Measurements from ENCODE around the gene SRP14. TPM values are rescaled to one million over a fixed set of nuclear protein-coding genes. Genes with fewer than 3 reads are reported as not detected.

SRP14 gene
- total RNA-seq, 1 donor from 2014 or later = 320 TPM

GRCh38 chr15:39990706-39991105 is 48.3 kb downstream of the SRP14 start:
- Histone ChIP-seq H2AFZ (ENCODE audit: low read depth, low read length) (no peak overlapping the region), H4K20me1 (ENCODE audit: insufficient read depth, low read length) (no peaks in the 10 kb centered on the region), H3K36me3 (ENCODE audit: insufficient read depth, low read length) (peaks cover 66% of the 10 kb centered on the region), H3K9ac (ENCODE audit: low read length) (no peak overlapping the region), H3K4me3 (ENCODE audit: insufficient read depth, low read depth, low read length) (no peak overlapping the region), H3K27me3 (ENCODE audit: insufficient read depth, low read length) (no peaks in the 10 kb centered on the region), H3K9me3 (ENCODE audit: insufficient read depth, low read depth, low read length) (no peaks in the 10 kb centered on the region), H3K4me2 (ENCODE audit: low read length) (no peak overlapping the region), H3K4me1 (ENCODE audit: insufficient read depth, low read length) (no peaks in the 10 kb centered on the region), H3K79me2 (ENCODE audit: insufficient read depth, low read length) (no peaks in the 10 kb centered on the region), H3K27ac (ENCODE audit: low read depth, low read length) (no peak overlapping the region)
- no peaks in the 10 kb centered on the region for H3K27me3 Mint-ChIP-seq (ENCODE audit: low read depth, unreplicated experiment)
- H3K9me3 Mint-ChIP-seq (ENCODE audit: unreplicated experiment) = no peaks in the 10 kb centered on the region
- no peak for TF ChIP-seq EZH2 (IDR thresholded peaks at IDR 0.05; ENCODE audit: insufficient read depth, low read length)
- no peak for TF ChIP-seq CTCF (IDR thresholded peaks at IDR 0.05; ENCODE audit: insufficient read depth, low read depth, low read length)
- H3K27ac Mint-ChIP-seq (ENCODE audit: unreplicated experiment) = no peak overlapping the region
- H3K36me3 Mint-ChIP-seq (ENCODE audit: low read depth, unreplicated experiment) = peaks cover 28% of the 10 kb centered on the region
- FAIRE-seq (no peak), DNase-seq (ENCODE audit: low read depth) (no peak)
- no peak overlapping the region for H3K4me3 Mint-ChIP-seq (ENCODE audit: unreplicated experiment)
- H3K4me1 Mint-ChIP-seq (ENCODE audit: low read depth, unreplicated experiment) = no peaks in the 10 kb centered on the region

- H3K36me3 ChIP-seq (ENCODE audit: insufficient read depth, low read length) = peaks cover 58% of the 10 kb centered on the region
- no peak overlapping the region for H3K4me3 ChIP-seq (ENCODE audit: insufficient read depth, low read depth, low read length)
- H3K79me2 ChIP-seq (ENCODE audit: insufficient read depth, low read length) = no peaks in the 10 kb centered on the region
- H4K20me1 ChIP-seq (ENCODE audit: insufficient read depth, low read length) = no peaks in the 10 kb centered on the region
- no peak overlapping the region for H3K27ac ChIP-seq (ENCODE audit: low read depth, low read length)
- FAIRE-seq = no peak
- no peak for DNase-seq (ENCODE audit: low read depth)
- no peaks in the 10 kb centered on the region for H3K27me3 Mint-ChIP-seq (ENCODE audit: low read depth, unreplicated experiment)
- H2AFZ ChIP-seq (ENCODE audit: low read depth, low read length) = no peak overlapping the region
- no peak overlapping the region for H3K4me3 Mint-ChIP-seq (ENCODE audit: unreplicated experiment)
- H3K36me3 Mint-ChIP-seq (ENCODE audit: low read depth, unreplicated experiment) = peaks cover 32% of the 10 kb centered on the region
- peaks cover 7% of the 10 kb centered on the region for H3K9me3 Mint-ChIP-seq (ENCODE audit: unreplicated experiment)
- no peak overlapping the region for H3K27ac Mint-ChIP-seq (ENCODE audit: unreplicated experiment)
- no peaks in the 10 kb centered on the region for H3K27me3 ChIP-seq (ENCODE audit: insufficient read depth, low read length)
- H3K9me3 ChIP-seq (ENCODE audit: insufficient read depth, low read depth, low read length) = no peaks in the 10 kb centered on the region
- H3K9ac ChIP-seq (ENCODE audit: low read length) = no peak overlapping the region
- H3K4me1 ChIP-seq (ENCODE audit: insufficient read depth, low read length) = no peaks in the 10 kb centered on the region
- TF ChIP-seq EZH2 (IDR thresholded peaks at IDR 0.05; ENCODE audit: insufficient read depth, low read length) = no peak
- TF ChIP-seq CTCF (IDR thresholded peaks at IDR 0.05; ENCODE audit: insufficient read depth, low read depth, low read length) = no peak
- H3K4me2 ChIP-seq (ENCODE audit: low read length) = no peak overlapping the region
- no peaks in the 10 kb centered on the region for H3K4me1 Mint-ChIP-seq (ENCODE audit: low read depth, unreplicated experiment)
Observed at GRCh38 chr15:39987821-39988220, 51.2 kb downstream of the SRP14 start.

Other genes starting within 250 kb of the SRP14 start
- gene GPR176, start 118.9 kb downstream of the SRP14 start, total RNA-seq = 33.5 and 35.4 TPM in 2 replicates
- gene EIF2AK4, start 105.1 kb downstream of the SRP14 start, total RNA-seq = 80.3 and 91.1 TPM in 2 replicates
- 31.0 and 31.8 TPM in 2 replicates for gene BMF, start 69.7 kb upstream of the SRP14 start, total RNA-seq
- 3.2 and 5.2 TPM in 2 replicates for gene BUB1B, start 121.9 kb upstream of the SRP14 start, total RNA-seq
- 0.38 and 1.1 TPM in 2 replicates for gene PAK6, start 199.9 kb upstream of the SRP14 start, total RNA-seq
- not detected in 2 replicates for gene ANKRD63, start 243.9 kb upstream of the SRP14 start, total RNA-seq